HG03469 (cell line): ENCODE measurements around the gene WBP2NL.
"Not testable (repeated sequence)": the region's sequence is repeated elsewhere in the genome, so short reads cannot be mapped to it uniquely, and the experiment has no call there.

ENCODE experiments used
- ATAC-seq: cut with Tn5 transposase; IDR thresholded peaks from one replicate; pipeline ENCODE4 v1.9.1; 2021; ENCODE audit warnings: mild to moderate bottlenecking, moderate library complexity, moderate number of reproducible peaks; ENCODE audit not compliant: unreplicated experiment

Gene WBP2NL

DNA sequence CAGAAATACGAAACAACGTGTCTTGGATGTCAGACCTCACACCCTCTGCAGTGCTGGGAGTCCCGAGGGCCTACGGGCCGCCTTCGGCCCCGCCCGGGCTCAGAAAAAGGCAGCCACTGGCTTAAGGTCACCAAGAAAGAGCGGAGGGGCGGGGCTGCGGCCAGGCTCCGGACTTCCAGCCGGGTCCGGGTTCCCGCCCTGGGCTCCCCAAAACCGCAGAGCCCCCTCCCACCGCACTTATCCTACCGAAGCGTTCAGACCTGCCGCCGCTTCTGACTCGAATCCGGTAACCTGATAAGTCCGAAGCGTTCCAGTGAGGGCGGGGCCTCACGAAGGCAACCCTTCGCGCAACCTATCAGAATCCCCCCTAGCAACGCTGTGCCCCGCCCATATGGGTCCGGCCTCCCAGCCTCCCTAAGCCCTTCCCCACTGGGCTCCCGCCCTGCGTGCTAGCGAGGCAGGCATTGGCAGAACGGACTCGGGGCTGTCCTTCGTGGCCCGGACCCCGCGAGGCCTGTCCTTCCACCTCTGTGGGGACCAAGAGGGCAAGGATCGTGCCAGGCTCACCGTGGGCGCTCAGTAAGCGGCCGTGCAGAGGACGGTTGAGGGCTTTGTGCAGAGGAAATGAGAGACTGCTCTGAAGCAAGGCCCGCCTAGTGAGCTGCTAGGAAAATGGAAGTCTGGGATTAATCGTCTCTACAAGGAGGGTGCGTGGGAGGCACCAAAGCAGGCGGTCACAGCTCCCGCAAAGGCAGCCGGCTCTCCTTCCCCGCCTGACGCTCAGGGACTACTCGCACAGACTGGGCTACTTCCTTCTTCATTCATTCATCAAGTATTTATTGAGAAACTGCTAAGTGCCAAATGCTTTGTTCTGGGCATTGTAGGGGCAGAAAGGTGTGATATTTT is 72.2 kb downstream of the WBP2NL start, which contains the start of gene NAGA:
Gene NAGA (minus strand): TSS at position 296 of the 906 bp plus-strand sequence. CDS start 515 bp downstream, outside the sequence.
- ATAC-seq = peak; percentile 81

DNA sequence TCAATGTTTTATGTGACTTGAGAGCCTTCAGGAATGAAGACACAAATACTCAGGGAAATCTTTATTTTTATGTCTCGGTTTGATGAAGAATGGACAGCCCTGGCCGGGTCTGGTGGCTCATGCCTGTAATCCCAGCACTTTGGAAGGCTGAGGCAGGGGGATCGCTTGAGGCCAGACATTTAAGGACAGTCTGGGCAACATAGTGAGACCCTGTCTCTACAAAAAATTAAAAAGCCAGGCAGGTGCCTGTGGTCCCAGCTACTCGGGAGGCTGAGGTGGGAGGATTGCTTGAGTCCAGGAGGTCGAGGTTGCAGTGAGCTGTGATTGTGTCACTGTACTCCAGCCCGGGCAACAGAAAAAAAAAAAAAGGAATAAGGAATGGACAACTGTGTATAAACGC is 72.9 kb downstream of the WBP2NL start:
- not testable (repeated sequence) for ATAC-seq

DNA sequence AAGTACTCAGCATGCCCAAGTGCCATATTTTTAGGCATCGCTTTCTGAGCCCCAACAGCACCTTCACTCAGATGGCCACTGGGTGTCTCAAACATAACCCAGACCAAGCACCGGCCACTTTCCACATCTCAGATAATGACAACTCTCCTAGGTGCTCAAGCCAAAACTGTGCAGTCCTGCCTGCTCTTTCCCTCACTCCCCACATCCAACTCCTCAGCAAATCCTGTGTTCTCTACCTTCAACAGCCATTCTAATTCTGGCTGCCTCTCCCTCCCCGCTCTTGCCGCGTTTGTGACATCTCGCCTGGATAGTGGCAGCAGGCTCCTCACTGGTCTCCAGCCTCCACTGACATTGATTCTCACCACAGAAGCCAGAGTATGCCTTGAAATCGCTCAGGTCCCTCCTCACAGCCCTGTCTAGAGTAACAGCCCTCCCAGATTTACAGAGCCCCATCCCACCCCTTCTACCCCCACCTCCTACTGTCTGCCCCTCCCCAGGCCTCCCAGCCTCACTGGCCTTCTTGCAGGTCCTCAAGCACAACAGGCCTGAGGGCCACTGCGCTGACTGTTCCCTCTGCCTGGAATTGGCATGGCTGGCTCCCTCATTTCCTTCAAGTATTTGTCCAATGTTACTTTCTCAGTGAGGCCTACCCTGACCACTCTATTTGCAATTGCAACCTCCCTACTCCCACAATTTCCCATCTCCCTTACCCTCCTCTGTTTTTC is 74.2 kb downstream of the WBP2NL start:
- no peak for ATAC-seq

DNA sequence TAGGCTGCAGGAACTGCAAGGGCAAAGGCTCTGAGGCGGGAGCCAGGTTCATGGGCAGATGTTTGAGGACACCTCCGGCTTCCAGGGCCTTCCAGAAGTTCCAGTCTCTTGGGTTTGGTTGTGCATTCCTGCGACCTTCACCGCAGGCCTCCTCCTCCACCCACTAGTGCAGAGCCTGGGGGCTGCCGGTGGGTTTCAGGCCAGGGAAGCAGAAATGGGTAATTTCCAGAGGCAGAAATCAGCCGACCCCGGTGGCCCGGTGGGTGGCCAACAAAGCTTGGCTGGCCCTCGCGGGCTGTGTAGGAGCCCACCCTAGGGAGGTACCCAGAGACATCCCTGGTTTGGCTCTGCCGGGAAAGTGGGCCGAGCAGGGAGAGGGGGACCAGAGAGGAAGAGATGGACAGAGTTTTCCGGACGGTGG is 75.0 kb downstream of the WBP2NL start:
- no peak for ATAC-seq

DNA sequence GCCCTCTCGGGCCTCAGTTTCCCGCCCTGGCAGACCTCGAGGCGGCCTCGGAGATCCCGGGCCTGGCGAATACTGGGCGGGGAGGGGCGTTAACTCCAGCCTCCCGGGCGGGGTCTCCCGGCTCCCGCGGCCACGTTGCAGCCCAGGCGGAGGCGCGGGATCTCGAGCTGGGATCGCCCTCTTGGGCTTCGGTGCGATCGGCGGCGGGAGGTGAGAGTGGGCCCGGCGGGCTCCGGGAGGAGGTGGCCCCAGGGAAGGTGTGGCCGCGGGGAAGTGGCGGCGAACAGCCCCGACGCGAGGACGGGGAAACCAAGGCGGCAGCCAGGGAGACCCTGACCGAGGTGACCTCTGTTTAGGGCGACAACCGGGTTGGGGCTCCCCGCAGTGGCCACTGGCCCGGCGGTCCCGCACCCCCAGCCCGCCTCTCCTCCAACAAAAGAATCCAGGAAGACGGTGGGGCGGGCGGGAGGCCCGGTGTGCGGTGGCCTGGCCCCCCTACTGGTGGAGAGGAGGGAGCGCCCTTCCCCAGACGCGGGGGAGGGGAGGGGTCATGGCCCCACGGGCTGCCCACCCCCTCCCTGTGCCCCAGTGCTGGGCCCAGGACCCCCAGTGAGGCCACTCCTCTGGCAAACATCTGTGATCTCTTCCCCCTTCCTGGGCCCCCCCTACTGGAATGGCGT is 75.7 kb downstream of the WBP2NL start, which contains the start of gene PHETA2:
Gene PHETA2 (plus strand): TSS at position 117 of the 680 bp plus-strand sequence. CDS start 3,046 bp downstream, outside the sequence.
- no peak for ATAC-seq

DNA sequence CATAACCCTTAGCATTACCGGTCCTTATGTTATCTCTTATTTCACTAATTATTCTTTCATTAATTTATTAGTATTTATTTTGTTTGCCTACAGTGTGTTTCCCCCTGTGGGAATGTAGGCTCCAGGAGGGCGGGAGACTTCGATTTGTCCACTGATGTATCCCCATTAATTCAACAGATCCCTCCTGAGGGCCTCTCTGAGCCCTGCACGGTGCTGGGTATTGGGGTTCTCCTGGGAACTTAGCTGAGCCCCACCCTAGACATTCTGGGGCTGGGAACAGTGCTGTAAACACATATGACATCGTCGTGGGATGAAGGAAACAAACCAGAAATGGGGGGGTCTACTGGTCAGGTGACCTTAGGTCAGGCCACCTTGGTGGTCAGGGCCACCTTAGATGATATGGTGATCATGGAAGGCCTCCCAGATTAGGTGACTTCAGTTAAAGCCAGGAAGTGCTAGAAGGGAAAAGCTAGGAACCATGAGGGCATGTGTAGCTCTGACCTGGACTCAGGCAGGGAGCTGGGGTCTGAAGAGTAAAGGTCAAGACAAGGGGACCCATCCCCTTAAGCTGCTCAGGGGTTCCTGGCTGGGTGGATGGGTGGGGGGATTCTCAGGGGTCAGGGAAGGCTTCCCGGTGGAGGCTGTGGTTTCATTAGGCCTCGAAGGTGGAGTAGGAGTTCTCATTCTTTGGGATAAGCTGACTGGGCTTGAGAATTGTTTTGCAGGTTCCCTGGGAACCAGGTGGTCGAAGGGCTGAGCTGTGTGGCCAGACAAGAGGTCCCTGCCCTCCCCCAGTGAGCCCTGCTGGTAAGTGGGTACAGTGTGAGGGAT is 76.5 kb downstream of the WBP2NL start:
- ATAC-seq = no peak

DNA sequence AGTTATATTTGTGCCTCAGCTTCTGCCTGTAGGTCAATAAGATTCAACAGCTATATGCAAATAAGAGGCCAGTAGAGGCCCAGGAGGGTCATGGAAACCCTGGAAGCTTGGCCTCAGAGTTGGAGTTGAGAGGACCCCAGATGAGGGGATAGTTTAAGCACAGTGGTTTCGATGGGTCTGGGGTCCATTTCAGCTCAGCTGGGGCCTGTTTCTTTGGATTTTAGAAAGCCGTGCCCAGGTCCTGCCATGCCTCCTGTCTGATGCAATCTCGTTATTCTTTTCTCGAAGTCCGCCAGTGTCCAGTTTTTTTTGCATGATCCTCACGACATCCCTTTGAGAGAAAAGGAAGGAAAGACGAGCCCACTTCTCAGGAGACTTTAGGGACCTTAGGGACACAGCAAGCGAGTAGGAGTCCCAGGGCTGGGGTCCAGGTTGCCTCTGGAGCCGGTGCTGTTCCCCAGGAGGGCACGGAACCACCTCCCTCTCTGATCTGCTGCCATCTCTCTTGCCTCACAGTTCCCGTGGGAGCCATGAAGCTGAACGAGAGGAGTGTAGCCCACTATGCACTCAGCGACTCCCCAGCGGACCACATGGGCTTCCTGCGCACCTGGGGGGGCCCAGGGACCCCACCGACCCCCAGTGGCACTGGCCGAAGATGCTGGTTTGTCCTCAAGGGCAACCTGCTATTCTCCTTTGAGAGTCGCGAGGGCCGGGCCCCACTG is 78.3 kb downstream of the WBP2NL start:
- ATAC-seq = no peak

DNA sequence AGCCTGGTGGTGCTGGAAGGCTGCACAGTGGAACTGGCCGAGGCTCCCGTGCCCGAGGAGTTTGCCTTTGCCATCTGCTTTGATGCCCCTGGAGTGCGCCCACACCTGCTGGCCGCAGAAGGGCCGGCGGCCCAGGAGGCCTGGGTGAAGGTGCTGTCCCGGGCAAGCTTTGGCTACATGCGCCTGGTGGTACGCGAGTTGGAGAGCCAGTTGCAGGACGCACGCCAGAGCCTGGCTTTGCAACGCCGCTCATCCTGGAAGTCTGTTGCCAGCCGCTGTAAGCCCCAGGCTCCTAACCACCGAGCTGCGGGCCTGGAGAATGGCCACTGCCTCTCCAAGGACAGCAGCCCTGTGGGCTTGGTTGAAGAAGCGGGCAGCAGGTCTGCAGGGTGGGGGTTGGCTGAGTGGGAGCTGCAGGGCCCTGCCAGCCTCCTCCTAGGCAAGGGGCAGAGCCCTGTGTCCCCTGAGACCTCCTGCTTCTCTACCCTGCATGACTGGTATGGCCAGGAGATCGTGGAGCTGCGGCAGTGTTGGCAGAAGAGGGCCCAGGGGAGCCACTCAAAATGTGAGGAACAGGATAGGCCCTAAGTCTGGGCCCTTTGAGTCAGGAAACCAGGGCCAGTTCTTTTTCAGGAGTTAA is 79.0 kb downstream of the WBP2NL start:
- no peak for ATAC-seq
